ENCODE results near the gene WWC1.

Gene WWC1

DNA sequence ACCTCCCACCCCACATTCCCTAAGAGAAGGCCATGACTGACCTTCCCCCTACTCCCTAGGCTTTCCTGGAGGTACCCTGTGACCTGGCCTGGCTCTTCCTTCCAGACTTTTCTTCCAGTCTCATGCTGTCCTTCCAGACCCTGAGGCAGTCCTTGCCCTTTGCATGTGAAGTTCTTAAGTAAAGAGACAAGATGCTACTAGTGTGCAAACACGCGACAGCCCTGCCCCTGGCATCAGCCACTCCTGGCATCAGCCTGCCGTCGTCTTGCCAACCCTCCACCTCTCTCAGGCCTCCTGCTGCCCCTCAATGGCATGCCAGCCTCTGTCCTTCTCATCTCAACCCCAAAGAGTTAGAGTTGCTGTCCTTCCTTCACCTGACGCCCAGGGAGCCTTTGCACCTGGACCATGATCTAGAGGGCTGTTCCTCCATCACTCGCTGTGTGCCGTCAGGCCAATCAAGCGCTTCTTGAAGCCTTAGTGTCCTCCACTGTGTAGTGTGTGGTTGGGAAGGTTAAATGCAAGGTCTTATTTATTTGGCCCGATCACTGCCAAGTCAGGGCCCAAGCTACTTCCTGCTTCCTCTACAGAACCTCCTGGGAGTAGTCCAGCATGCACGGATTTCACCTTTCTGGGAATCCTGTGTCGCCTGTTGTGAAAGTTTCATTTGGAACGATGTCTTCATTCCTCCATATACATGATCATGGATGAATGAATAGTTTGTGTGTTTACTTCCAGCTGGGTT lies 61.9 kb downstream of the WWC1 start:
- Histone ChIP-seq H3K4me1 (ENCODE audit: control insufficient read depth, insufficient read depth, low read length) (no peaks in the 10 kb centered on the region), H3K27ac (ENCODE audit: low read depth, low read length) (no peak overlapping the region), H3K9ac (ENCODE audit: low read length) (no peak overlapping the region), H3K36me3 (ENCODE audit: control insufficient read depth, insufficient read depth, low read length) (no peaks in the 10 kb centered on the region), H3K4me3 (ENCODE audit: low read length) (no peak overlapping the region), H3K27me3 (ENCODE audit: control insufficient read depth, insufficient read depth, low read length) (no peaks in the 10 kb centered on the region)

DNA sequence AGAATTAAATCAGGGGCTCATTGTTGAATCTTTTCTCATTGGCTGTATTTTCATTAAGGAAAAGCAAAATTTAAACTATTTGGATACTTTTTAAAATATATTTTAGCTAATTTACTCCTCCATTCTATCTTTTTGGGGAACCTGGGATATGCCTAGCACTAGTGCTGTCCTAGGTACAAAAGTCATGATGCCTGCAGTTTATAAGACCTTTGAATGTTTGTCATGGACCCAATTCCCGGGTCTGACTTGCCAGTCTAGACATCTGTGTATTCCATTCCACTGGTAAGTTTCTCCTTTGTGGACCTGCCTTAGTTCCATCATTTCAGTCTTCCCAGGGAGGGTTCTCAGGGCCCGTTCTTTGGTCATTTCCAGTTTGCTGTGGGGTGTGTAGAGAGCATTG lies 63.0 kb downstream of the WWC1 start:
- no peaks in the 10 kb centered on the region for H3K27me3 ChIP-seq (ENCODE audit: control insufficient read depth, insufficient read depth, low read length)
- H3K4me3 ChIP-seq (ENCODE audit: low read length) = no peak overlapping the region
- no peak overlapping the region for H3K27ac ChIP-seq (ENCODE audit: low read depth, low read length)

DNA sequence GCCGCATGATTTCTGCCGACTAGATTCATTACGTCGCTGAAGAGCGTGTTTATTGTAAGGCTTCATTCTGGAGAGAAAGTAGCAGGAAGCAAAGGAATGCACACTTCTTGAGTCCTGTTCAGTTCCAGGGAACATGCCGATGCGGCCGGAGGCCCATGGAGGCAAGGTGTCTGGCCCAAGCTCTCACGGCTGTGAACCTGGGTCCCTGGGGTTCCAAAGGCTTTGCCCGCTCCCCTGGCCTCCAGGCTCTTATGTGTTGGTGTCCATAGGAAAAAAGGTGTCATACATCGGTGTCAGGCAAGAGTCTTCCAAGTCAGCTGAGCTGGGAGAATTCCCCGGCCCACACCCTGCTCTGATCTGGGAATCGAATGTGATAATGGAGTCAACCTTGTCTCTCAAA lies 64.7 kb downstream of the WWC1 start:
- Histone ChIP-seq H3K27me3 (ENCODE audit: control insufficient read depth, insufficient read depth, low read length) (no peaks in the 10 kb centered on the region), H3K27ac (ENCODE audit: low read depth, low read length) (no peak overlapping the region), H3K36me3 (ENCODE audit: control insufficient read depth, insufficient read depth, low read length) (no peaks in the 10 kb centered on the region), H3K9ac (ENCODE audit: low read length) (no peak overlapping the region), H3K4me1 (ENCODE audit: control insufficient read depth, insufficient read depth, low read length) (no peaks in the 10 kb centered on the region), H3K4me3 (ENCODE audit: low read length) (no peak overlapping the region)

More for the DNA sequence above, 63.0 kb downstream of the WWC1 start:
- H3K4me1 ChIP-seq (ENCODE audit: control insufficient read depth, insufficient read depth, low read length) = no peaks in the 10 kb centered on the region
- H3K36me3 ChIP-seq (ENCODE audit: control insufficient read depth, insufficient read depth, low read length) = no peaks in the 10 kb centered on the region
- no peak overlapping the region for H3K9ac ChIP-seq (ENCODE audit: low read length)

DNA sequence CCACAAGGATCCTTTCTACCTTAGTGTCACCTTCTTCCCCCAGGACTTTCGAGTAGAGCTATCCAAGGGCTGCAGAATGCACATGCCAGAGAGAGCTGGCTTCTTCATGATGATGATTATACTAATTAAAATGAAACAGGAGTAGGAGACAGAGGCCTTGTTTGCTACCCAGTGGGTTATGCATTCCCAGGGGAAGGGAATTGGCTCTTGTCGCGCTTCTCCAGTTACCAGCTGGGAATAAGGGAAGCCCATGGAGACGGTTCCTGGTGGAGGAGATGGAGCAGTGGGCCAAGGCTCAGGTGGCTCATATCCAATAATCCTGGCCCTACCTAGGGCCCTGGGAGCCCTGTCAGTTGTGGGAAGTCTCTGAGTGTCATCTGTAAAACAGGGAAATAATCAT lies 65.1 kb downstream of the WWC1 start:
- H3K4me3 ChIP-seq (ENCODE audit: low read length) = no peak overlapping the region
- H3K27ac ChIP-seq (ENCODE audit: low read depth, low read length) = no peak overlapping the region
- no peak overlapping the region for H3K9ac ChIP-seq (ENCODE audit: low read length)
- H3K36me3 ChIP-seq (ENCODE audit: control insufficient read depth, insufficient read depth, low read length) = no peaks in the 10 kb centered on the region
- H3K4me1 ChIP-seq (ENCODE audit: control insufficient read depth, insufficient read depth, low read length) = no peaks in the 10 kb centered on the region
- no peaks in the 10 kb centered on the region for H3K27me3 ChIP-seq (ENCODE audit: control insufficient read depth, insufficient read depth, low read length)

DNA sequence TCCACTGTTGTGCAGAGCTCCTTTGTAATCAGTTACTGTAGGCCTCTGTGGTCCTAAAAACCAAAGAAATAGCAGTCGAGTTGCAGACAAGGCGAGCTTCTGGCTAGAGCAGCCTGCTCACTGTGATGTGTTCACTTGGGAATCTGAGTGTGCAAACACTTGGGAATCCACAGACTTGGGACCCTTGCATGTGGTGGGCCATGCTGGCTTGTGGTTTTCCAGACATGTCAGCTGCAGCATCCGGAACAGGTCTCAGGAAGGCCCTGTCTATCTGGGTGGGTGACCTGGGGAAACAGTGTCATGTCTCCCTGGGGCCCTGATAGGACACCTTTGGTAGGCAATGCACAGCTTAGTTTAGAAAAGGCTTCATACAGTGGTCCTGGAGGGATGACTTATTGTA lies 66.4 kb downstream of the WWC1 start:
- no peaks in the 10 kb centered on the region for H3K4me1 ChIP-seq (ENCODE audit: control insufficient read depth, insufficient read depth, low read length)
- no peak overlapping the region for H3K4me3 ChIP-seq (ENCODE audit: low read length)
- no peak overlapping the region for H3K9ac ChIP-seq (ENCODE audit: low read length)
- no peaks in the 10 kb centered on the region for H3K36me3 ChIP-seq (ENCODE audit: control insufficient read depth, insufficient read depth, low read length)
- no peaks in the 10 kb centered on the region for H3K27me3 ChIP-seq (ENCODE audit: control insufficient read depth, insufficient read depth, low read length)
- no peak overlapping the region for H3K27ac ChIP-seq (ENCODE audit: low read depth, low read length)

DNA sequence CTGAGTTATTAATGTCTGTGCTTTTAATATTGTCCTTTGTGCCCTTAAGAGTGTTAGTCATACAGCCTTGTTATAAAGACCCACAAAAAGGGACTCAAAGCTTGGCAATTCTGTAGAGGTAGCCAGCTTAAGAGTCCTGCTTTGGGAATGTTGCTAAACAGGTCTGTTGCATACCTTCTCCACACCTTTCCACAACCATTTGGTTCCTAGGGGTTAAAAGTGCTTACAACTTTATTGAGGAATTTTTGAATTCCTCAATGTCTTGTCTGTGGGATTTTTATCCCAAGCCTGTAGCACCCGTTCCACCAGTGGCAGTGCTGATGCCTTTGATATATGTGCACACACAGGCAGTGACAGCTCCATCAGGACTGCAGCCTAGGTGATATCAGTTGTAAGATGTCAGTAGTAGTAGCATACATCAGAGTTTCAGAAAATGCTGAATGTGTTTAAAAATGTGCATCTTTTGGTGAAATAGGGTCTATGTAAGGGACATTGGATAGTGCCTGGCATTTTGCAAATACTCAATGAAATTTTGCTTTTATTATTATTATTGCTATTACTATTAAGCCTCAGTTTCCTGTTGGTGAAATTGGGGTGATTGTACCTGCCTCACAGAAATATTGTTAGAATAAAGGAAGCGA lies 68.5 kb downstream of the WWC1 start:
- Histone ChIP-seq H3K36me3 (ENCODE audit: control insufficient read depth, insufficient read depth, low read length) (no peaks in the 10 kb centered on the region), H3K4me1 (ENCODE audit: control insufficient read depth, insufficient read depth, low read length) (no peaks in the 10 kb centered on the region), H3K9ac (ENCODE audit: low read length) (no peak overlapping the region), H3K4me3 (ENCODE audit: low read length) (no peak overlapping the region), H3K27me3 (ENCODE audit: control insufficient read depth, insufficient read depth, low read length) (no peaks in the 10 kb centered on the region), H3K27ac (ENCODE audit: low read depth, low read length) (no peak overlapping the region)

DNA sequence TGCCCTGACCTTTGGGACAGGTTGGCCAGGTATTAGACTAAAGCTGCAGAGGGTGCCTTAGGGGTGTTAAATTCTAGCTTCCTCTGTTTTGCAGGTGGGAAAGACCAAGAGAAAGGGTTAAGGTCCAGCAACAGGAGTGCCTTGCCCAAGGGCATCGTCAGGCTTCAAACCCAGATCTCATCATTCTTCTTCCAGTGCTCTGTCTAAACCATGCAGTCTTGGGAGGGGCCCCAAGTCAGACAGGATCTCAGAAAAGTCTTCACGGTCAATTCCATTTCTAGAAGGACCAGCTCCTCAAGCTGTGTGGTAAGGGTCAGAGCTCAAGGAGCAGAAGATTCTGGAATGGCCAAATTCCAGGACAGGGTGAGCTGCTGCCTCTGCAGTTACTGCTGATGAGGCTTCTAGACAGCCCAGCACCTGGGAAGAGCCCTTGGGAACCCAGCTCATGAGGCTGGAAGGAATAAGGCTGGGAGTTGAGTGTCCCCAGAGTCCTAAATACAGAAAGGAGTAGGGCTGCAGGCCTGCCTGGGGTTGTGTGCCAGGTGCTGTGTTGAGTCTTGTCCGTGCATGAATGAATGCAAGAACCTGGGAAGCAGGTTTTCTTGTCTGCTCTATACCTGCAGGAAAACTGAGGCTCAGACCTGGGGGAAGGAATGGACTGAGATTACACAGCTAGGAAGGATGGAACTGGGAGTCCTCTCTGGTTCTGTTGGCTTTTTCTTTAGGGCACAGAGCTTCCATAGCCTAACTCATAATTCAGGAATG lies 69.3 kb downstream of the WWC1 start:
- Histone ChIP-seq H3K27me3 (ENCODE audit: control insufficient read depth, insufficient read depth, low read length) (no peaks in the 10 kb centered on the region), H3K4me1 (ENCODE audit: control insufficient read depth, insufficient read depth, low read length) (no peaks in the 10 kb centered on the region), H3K4me3 (ENCODE audit: low read length) (no peak overlapping the region), H3K9ac (ENCODE audit: low read length) (no peak overlapping the region), H3K36me3 (ENCODE audit: control insufficient read depth, insufficient read depth, low read length) (no peaks in the 10 kb centered on the region), H3K27ac (ENCODE audit: low read depth, low read length) (no peak overlapping the region)

DNA sequence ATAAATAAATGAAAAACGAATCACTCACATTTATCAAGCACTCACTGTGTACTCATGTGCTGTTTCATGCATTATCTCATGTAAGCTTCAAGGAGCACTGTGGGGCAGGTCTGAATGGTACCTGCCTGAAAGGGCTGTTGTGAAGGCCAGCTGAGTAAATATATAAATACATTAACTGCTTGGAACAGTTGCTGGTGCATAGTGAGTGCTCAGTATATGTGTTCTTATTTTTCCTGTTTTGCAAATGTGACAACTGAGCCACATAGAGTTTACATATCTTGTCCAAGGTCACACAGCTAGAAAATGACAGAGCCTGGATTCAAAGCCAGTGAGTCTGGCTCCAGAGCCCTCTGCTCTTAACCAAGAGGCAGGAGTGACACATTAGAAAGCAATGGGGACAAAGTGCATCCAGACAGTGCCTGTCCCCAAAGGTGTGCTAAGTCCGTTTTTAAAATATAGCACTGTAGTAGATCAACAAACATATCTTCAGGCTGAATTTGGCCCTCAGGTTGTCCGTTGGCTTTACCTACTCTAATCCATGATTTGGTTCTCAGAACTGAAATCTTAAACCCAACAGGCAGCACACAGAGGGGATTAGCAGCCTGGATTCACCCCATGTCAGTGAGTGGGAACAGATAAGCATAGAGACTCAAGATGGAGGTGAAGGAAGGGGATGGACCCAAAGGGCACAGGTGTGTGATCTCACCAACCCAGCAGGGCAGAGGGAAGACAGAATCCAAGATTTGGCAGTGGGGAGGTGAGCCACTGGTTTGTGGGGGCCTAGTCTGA lies 70.8 kb downstream of the WWC1 start:
- H3K4me3 ChIP-seq (ENCODE audit: low read length) = no peak overlapping the region
- no peaks in the 10 kb centered on the region for H3K4me1 ChIP-seq (ENCODE audit: control insufficient read depth, insufficient read depth, low read length)
- no peak overlapping the region for H3K27ac ChIP-seq (ENCODE audit: low read depth, low read length)

DNA sequence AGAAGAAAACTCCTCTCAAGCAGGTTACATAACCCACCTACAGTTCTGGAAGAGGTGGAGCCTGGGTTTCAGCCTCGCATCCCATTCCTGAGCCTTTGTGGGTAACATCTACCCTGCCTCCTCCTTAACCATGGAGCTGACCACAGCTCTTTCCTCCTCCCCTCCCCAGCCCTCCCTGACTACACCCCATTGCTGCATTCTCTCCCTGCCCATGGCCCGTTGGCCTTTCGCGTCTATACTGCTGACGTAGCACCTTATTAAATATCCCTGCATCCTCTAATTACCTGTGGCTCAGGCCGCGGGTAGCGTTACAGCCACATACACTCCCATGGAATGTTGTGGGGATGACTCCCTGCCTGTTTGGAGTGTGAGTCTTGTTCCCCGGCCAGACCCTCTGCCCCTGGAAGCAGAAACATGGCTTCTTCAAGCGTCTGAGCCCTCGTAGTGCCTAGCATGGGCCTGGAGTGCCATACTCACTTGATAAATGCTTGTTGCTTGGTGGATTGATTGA lies 72.8 kb downstream of the WWC1 start:
- Histone ChIP-seq H3K4me3 (ENCODE audit: low read length) (no peak overlapping the region), H3K36me3 (ENCODE audit: control insufficient read depth, insufficient read depth, low read length) (no peaks in the 10 kb centered on the region), H3K27ac (ENCODE audit: low read depth, low read length) (no peak overlapping the region), H3K27me3 (ENCODE audit: control insufficient read depth, insufficient read depth, low read length) (no peaks in the 10 kb centered on the region), H3K4me1 (ENCODE audit: control insufficient read depth, insufficient read depth, low read length) (no peaks in the 10 kb centered on the region), H3K9ac (ENCODE audit: low read length) (no peak overlapping the region)

More for the DNA sequence above, 70.8 kb downstream of the WWC1 start:
- Histone ChIP-seq H3K36me3 (ENCODE audit: control insufficient read depth, insufficient read depth, low read length) (no peaks in the 10 kb centered on the region), H3K9ac (ENCODE audit: low read length) (no peak overlapping the region), H3K27me3 (ENCODE audit: control insufficient read depth, insufficient read depth, low read length) (no peaks in the 10 kb centered on the region)

DNA sequence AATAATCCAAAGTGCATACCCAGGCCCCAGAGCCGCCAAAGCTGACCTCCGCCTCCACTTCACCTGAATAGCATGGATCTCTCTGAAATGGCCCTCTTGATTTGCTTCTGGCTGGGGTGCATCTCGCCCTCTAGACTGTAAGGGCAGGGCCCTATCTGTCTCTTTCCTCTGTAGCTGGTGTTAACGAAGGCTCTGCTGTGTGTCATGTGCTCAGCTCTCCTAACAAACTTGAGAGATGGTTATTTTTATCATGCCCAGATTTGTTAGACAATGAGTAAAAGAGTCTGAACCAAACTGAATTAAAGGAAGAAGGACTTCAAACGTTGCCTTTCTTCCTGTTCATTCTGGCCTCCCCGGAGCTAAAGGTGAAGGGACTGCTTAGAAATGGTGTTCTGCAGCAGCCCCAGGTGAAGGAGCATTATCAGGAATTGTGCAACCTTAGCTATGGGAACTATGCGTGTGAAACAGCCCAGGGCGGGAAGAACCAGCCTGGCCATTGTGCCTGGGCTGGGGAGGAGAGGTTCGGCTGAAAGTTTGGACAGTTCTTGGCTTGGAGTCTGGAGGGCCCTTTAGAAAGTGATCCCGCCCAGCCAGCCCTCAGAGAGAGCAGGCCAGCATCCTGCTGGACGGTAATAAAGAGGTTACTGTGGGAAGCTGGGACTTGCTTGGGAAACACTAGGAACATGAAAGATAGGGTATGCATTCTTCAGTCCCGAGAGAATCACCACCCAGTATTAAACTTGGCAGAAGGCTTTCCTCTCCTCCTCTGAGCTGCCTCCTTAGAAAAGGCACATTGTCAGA lies 73.5 kb downstream of the WWC1 start:
- Histone ChIP-seq H3K9ac (ENCODE audit: low read length) (no peak overlapping the region), H3K4me1 (ENCODE audit: control insufficient read depth, insufficient read depth, low read length) (no peaks in the 10 kb centered on the region), H3K36me3 (ENCODE audit: control insufficient read depth, insufficient read depth, low read length) (no peaks in the 10 kb centered on the region), H3K4me3 (ENCODE audit: low read length) (no peak overlapping the region), H3K27ac (ENCODE audit: low read depth, low read length) (no peak overlapping the region), H3K27me3 (ENCODE audit: control insufficient read depth, insufficient read depth, low read length) (no peaks in the 10 kb centered on the region)

DNA sequence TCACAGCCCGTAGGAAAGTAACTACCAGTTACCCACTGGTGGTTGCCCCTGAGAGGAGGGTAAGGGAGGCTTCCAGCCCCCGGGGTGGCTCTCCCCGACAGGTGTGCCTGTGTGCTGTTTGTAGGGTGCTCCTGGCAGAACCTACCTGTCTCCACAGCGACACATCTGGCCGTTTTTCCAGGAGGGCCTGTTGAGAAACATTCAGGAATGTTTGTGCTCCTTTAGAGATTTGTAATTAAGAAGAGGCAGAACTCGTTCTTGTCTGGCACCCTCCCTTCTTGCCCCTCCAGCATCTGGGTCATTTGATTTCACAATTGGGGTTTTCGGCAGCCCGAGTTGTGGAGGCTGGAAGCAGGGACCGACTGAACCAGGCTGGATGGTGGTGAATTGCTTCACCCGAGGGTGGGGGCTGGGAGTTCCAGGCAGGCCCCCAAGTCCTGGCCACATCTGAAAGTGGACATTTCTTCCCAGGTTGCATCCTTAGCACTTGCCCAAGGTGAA lies 74.2 kb downstream of the WWC1 start:
- H3K36me3 ChIP-seq (ENCODE audit: control insufficient read depth, insufficient read depth, low read length) = no peaks in the 10 kb centered on the region
- H3K4me3 ChIP-seq (ENCODE audit: low read length) = no peak overlapping the region
- no peak overlapping the region for H3K9ac ChIP-seq (ENCODE audit: low read length)
- no peaks in the 10 kb centered on the region for H3K4me1 ChIP-seq (ENCODE audit: control insufficient read depth, insufficient read depth, low read length)
- H3K27me3 ChIP-seq (ENCODE audit: control insufficient read depth, insufficient read depth, low read length) = no peaks in the 10 kb centered on the region
- no peak overlapping the region for H3K27ac ChIP-seq (ENCODE audit: low read depth, low read length)
